ENCODE data around the gene ARHGAP26.

The ARHGAP26 gene

DNA sequence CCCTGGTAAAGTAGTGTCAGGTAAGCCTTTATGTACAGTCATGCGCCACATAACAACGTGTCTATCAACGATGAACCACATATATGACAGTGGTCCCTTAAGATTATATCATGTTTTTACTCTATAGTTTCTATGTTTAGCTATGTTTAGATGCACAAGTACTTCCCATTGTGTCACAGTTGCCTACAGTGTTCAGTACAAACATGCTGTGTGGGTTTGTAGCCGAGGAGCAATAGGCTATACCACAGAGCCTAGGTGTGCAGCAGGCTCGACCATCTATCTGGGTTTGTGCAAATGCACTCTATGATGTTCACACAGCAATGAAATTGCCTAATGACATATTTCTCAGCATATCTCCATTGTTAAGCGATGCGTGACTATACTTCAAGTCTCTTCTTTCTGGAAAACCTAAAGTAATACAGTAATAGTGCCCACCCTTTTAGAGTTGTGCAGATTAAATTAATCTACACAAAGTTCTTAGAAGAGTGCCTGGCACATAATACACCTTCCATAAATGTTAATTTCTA, 295.9 kb downstream of the ARHGAP26 start:
- TF ChIP-seq, protein P1, sequence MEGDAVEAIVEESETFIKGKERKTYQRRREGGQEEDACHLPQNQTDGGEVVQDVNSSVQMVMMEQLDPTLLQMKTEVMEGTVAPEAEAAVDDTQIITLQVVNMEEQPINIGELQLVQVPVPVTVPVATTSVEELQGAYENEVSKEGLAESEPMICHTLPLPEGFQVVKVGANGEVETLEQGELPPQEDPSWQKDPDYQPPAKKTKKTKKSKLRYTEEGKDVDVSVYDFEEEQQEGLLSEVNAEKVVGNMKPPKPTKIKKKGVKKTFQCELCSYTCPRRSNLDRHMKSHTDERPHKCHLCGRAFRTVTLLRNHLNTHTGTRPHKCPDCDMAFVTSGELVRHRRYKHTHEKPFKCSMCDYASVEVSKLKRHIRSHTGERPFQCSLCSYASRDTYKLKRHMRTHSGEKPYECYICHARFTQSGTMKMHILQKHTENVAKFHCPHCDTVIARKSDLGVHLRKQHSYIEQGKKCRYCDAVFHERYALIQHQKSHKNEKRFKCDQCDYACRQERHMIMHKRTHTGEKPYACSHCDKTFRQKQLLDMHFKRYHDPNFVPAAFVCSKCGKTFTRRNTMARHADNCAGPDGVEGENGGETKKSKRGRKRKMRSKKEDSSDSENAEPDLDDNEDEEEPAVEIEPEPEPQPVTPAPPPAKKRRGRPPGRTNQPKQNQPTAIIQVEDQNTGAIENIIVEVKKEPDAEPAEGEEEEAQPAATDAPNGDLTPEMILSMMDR (IDR thresholded peaks at IDR 0.05; ENCODE audit: borderline replicate concordance, insufficient read depth, low read depth, low read length), result no peak
- H3K4me3 ChIP-seq (ENCODE audit: low read depth, low read length), result no peak overlapping the region

DNA sequence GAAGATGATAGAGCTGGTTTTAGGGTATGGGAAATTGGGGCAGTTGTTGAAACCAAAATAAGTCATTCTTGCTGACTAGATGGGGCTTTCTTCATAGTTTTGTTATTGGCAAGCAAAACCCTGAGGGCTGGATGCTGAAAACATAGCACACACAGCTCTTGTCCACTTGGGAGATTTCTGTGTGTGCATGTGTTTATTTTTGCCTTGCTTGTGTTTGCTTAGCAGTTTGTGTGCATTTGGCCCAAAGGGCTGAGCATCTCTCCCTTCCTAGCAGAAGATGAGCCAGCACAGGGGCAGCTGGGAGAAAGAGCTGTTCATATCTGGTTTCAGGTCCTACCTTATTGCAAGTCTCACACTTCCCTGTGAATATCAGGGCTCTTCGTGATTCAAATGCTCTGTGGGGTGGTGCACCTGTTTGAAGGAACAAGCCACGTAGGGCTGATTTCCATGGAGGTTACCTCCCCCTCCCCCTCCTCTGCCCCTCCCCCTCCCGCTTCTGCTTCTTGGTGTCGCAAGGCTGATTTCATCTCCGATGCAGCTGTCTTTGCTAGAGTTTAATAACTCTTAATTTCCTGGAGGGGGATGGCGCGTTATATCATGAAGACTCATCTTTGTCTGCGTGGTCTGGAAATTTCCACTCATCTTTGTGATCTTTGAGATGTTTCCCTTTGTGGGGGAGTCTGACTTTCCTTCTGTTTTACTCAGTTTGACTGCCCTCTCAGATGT, 296.5 kb downstream of the ARHGAP26 start:
- H3K4me3 ChIP-seq (ENCODE audit: low read depth, low read length), result no peak overlapping the region
- TF ChIP-seq, protein P1 (IDR thresholded peaks at IDR 0.05; ENCODE audit: borderline replicate concordance, insufficient read depth, low read depth, low read length), result no peak

DNA sequence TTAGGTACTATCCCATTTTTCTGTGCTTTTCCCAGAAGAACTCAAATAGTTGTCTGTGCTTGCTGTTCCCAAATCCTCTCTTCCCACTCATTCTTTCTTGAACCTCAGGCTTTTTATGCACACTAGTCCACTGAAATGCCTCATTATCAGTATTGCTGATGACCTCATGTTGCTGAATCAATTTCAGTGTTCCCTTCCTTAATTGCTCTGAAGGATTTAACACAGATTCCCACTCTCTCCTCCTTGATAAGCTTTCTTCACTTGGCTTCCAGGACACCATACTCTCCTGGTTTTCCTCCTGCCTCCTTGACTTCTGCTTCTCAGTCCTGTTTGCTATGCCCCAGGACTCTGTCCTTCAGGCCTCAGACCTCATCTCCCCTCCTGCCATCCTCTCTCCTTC, 298.5 kb downstream of the ARHGAP26 start:
- H3K4me3 ChIP-seq (ENCODE audit: low read depth, low read length), result no peak overlapping the region
- TF ChIP-seq, protein P1 (IDR thresholded peaks at IDR 0.05; ENCODE audit: borderline replicate concordance, insufficient read depth, low read depth, low read length), result no peak

DNA sequence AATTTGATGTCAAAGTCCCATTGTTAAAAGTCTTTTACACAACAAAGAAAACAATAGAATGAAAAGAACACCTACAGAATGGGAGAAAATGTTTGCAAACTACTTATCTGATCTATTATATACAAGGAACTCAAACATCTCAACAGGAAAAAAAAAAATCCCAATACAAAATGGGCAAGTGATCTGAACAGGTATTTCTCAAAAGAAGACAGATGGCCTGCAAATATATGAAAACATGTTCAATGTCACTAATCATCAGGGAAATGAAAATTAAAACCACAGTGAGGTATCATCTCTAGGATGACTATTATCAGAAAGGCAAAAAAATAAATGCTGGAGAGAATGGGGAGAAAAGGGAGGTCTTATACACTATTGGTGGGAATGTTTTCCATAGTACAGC, 301.8 kb downstream of the ARHGAP26 start:
- TF ChIP-seq, protein P1 (IDR thresholded peaks at IDR 0.05; ENCODE audit: borderline replicate concordance, insufficient read depth, low read depth, low read length), result no peak
- no peak overlapping the region for H3K4me3 ChIP-seq (ENCODE audit: low read depth, low read length)

DNA sequence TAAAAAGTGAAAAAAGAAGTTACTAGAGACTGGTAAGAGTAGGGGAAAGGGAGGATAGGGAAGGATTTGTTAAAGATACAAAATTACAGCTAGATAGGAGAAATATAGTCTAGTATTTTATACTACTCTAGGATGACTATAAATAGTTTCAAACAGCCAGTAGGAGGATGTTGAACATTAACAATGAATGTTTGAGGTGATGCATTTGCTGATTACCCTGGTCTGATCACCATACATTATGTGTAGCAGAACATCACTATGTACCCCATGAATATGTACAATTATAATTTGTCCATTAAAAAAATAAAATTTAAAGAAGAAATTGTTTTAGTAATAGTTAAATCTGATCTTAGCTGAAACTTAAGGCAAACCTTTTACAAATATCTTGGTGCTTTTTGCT, 302.6 kb downstream of the ARHGAP26 start:
- no peak overlapping the region for H3K4me3 ChIP-seq (ENCODE audit: low read depth, low read length)
- TF ChIP-seq, protein P1 (IDR thresholded peaks at IDR 0.05; ENCODE audit: borderline replicate concordance, insufficient read depth, low read depth, low read length), result no peak

DNA sequence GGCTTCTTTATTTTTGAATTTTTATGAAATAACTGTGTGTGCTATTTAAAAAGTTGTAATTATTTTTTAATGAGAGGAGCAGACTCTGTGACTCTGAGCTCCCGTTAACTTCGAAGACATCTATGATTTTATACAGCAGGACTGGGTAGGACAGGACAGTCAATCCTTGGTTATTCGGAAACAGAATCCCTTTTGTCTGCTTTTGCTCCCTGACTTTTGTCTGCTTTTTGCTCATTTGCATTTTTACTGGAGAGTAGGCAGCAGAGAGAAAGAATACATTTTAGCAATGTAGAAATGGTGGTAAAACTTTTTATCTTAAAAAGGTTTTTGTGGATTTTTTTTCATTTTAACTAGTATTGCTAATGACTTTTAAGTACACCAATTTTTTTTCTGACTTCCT, 303.6 kb downstream of the ARHGAP26 start:
- TF ChIP-seq, protein P1 (IDR thresholded peaks at IDR 0.05; ENCODE audit: borderline replicate concordance, insufficient read depth, low read depth, low read length), result no peak
- no peak overlapping the region for H3K4me3 ChIP-seq (ENCODE audit: low read depth, low read length)

DNA sequence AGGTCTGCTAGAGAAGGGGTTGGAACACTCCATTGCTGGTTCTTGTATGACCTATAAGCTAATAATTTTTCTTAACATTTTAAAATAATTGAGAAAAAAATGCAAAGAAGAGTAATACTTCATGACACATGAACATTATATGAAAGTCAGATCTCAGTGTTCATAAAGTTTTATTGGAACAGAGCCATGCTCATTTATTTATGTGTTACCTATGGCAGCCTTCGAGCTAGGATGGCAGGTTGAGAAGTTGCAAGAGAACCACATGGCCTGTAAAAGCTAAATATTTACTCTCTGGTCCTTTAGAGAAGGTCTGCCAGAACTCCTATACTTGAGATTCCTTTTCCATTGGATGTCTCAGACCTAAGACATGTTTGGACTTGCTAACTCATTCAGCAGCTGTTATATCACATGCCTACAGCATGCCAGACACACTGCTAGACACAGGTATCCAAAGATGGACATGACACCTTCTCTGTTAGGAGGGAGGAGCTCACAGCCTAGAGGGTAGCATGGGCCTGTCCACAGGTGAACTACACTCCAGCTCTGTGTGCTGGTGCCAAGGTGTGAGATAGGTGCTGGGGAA, 304.3 kb downstream of the ARHGAP26 start:
- TF ChIP-seq, protein P1 (IDR thresholded peaks at IDR 0.05; ENCODE audit: borderline replicate concordance, insufficient read depth, low read depth, low read length), result no peak
- no peak overlapping the region for H3K4me3 ChIP-seq (ENCODE audit: low read depth, low read length)
